HepG2 (cell line): ENCODE measurements around the gene DSN1. TPM values are rescaled to one million over a fixed set of nuclear protein-coding genes. Genes with fewer than 3 reads are reported as not detected.
A peak's percentile ranks its signal among the peaks of the same experiment; 100 is the strongest.

ENCODE experiments used
- ATAC-seq: fragments of 200-7000 bp; cut with Tn5 transposase; 3 replicates; pipeline ENCODE4 v1.9.1; 2020; ENCODE audit warnings: mild to moderate bottlenecking, moderate library complexity
- BruUV-seq: library from RNA; stranded (reverse); fragments of 400-500 nt; replicated peaks from 2 replicates; lab custom pipeline; 2021; lab: Mats Ljungman, UMichigan
- CTCF ChIA-PET: fragments of 300-600 bp; formaldehyde crosslinking; extraction: SDS; loops from one replicate; lab custom pipeline; 2021; ENCODE audit warnings: low total read pairs, inconsistent platforms, low intra/inter-chr PET ratio; lab: Yijun Ruan, JAX
- POLR2A ChIA-PET: fragments of 350-600 bp; sonication (Branson Sonifier 250); formaldehyde crosslinking; loops from one replicate; lab custom pipeline; 2020; ENCODE audit warnings: antibody characterized with exemption, inconsistent platforms; lab: Yijun Ruan, JAX
- DNase-seq: peaks from one replicate; pipeline ENCODE4 v3.0.0-alpha.2; 2015; ENCODE audit warnings: low spot score
- FAIRE-seq: peaks from 3 replicates; lab custom pipeline; 2011; peaks lifted over from hg19 to GRCh38; lab: Jason Lieb, UNC
- H2AFZ ChIP-seq: one replicate; pipeline ENCODE4 v1.6.1; 2011; ENCODE audit warnings: low read length, inconsistent platforms
- H3K27ac ChIP-seq: fragments of 300-600 bp; 3 replicates; pipeline ENCODE4 v1.8.0; 2011; ENCODE audit warnings: mixed run types, mild to moderate bottlenecking, mixed read lengths, low read length, inconsistent platforms; ENCODE audit not compliant: insufficient read depth; ENCODE audit errors: extremely low read length
- H3K27me3 ChIP-seq, 2 experiments: fragments of 200-600 bp in 1 of 2; 2 replicates in 1 of 2; 3 replicates in 1 of 2; pipeline versions ENCODE4 v1.6.0 to v1.8.0; 2011; ENCODE audit warnings: low read length in 2 of 2, mild to moderate bottlenecking in 2 of 2, moderate library complexity in 2 of 2, inconsistent platforms in 1 of 2; ENCODE audit not compliant: insufficient read depth in 2 of 2, control insufficient read depth in 1 of 2
- H3K36me3 ChIP-seq, 2 experiments: fragments of 200-600 bp in 1 of 2; replicated peaks in 1 of 2; 2 replicates in 1 of 2; 3 replicates in 1 of 2; pipeline versions ENCODE4 v1.5.1 to v1.8.0; 2011; ENCODE audit warnings: low read length in 2 of 2, inconsistent platforms in 1 of 2; ENCODE audit not compliant: insufficient read depth in 2 of 2, control insufficient read depth in 1 of 2
- H3K4me1 ChIP-seq: 2 replicates; pipeline ENCODE4 v1.5.1; 2012; ENCODE audit warnings: low read length, inconsistent platforms; ENCODE audit not compliant: insufficient read depth
- H3K4me2 ChIP-seq: 2 replicates; pipeline ENCODE4 v1.6.0; 2011; ENCODE audit warnings: low read depth, low read length, inconsistent platforms
- H3K4me3 ChIP-seq, 3 experiments: fragments of 200-600 bp in 1 of 3; sonication (generic), shearing (Covaris generic) in 1 of 3; replicated peaks in 1 of 3; 2 replicates each; pipeline ENCODE4 v1.5.1; 2011 to 2016; ENCODE audit warnings: low read length in 3 of 3, inconsistent platforms in 2 of 3, low read depth in 2 of 3, mild to moderate bottlenecking in 2 of 3, control low read depth in 1 of 3, mixed read lengths in 1 of 3; ENCODE audit not compliant: insufficient read depth in 1 of 3
- H3K79me2 ChIP-seq: one replicate; pipeline ENCODE4 v1.6.1; 2011; ENCODE audit warnings: low read length, inconsistent platforms; ENCODE audit not compliant: insufficient read depth
- H3K9ac ChIP-seq: 2 replicates; pipeline ENCODE4 v1.6.0; 2011; ENCODE audit warnings: mild to moderate bottlenecking, low read depth, low read length, inconsistent platforms; ENCODE audit not compliant: insufficient read depth
- H3K9me3 ChIP-seq: 2 replicates; pipeline ENCODE4 v1.5.1; 2012; ENCODE audit warnings: mild to moderate bottlenecking, low read length
- H4K20me1 ChIP-seq: 2 replicates; pipeline ENCODE4 v1.6.0; 2011; ENCODE audit warnings: inconsistent platforms, mild to moderate bottlenecking, low read length, moderate library complexity; ENCODE audit not compliant: insufficient read depth
- DMAP1 ChIP-seq: IDR thresholded peaks from 2 replicates; pipeline ENCODE4 v1.6.1; 2016
- RBM22 ChIP-seq: fragments of 200-400 bp; formaldehyde crosslinking; optimal IDR thresholded peaks from 2 replicates; pipeline ENCODE3; 2017; ENCODE audit warnings: mild to moderate bottlenecking, low read length, moderate library complexity
- RBM39 ChIP-seq: fragments of 200-400 bp; formaldehyde crosslinking; IDR thresholded peaks from one replicate; pipeline ENCODE4 v1.6.1; 2018; ENCODE audit warnings: antibody characterized with exemption, mild to moderate bottlenecking, low read depth, low read length; ENCODE audit not compliant: poor library complexity, severe bottlenecking
- ZNF263 ChIP-seq: sonication (generic); formaldehyde crosslinking; IDR thresholded peaks from 2 replicates; pipeline ENCODE4 v1.4.0; 2020; ENCODE audit warnings: missing genetic modification reagents
- ZNF280B ChIP-seq: sonication (generic); formaldehyde crosslinking; IDR thresholded peaks from 2 replicates; pipeline ENCODE4 v1.5.0; 2020; ENCODE audit warnings: missing genetic modification reagents, mild to moderate bottlenecking, borderline replicate concordance
- ZNF768 ChIP-seq: sonication (generic); formaldehyde crosslinking; IDR thresholded peaks from 2 replicates; pipeline ENCODE4 v1.4.0; 2020; ENCODE audit warnings: missing genetic modification reagents
- WGBS: methylation state at CpG from one replicate; pipeline ENCODE4 v1.1.6; 2017; ENCODE audit warnings: low lambda C conversion rate; 5-methylcytosine and 5-hydroxymethylcytosine counted together
- in situ Hi-C: cut with HindIII; loops from 2 replicates; pipeline ENCODE4 v1.10.0; 2017; ENCODE audit warnings: low pct_unique_long_range_greater_than_20kb; ENCODE audit not compliant: extremely low pct_ligation_motif_present
- intact Hi-C: fragments of 100-400 bp; cut with micrococcal nuclease; formaldehyde crosslinking; loops from one replicate; pipeline ENCODE4 v1.10.0; 2022; ENCODE audit not compliant: unreplicated experiment
- polyA plus RNA-seq, 8 experiments: library from polyadenylated mRNA; depleted of rRNA in 3 of 8; stranded (reverse) in 7 of 8; unstranded in 1 of 8; fragments of >200 nt; fragmentation: Illumina TruSeq in 4 of 8; extraction: Trizol in 4 of 8; gene quantifications; 2 replicates each; pipeline versions ENCODE4 v1.2.1 to v1.2.3, GENCODE V29; 2011 to 2016; ENCODE audit warnings: low read depth in 4 of 8, missing spikeins in 1 of 8, mixed read lengths in 1 of 8; ENCODE audit not compliant: insufficient read depth in 1 of 8
- total RNA-seq, 5 experiments: library from RNA; depleted of rRNA; stranded (reverse); fragments of >200 nt; fragmentation: Illumina TruSeq; extraction: Trizol; gene quantifications; 2 replicates each; pipeline ENCODE4 v1.2.3, GENCODE V29; 2016; ENCODE audit warnings: low read depth in 1 of 5

The DSN1 gene
- total and polyA plus RNA-seq, 2 of the 13 experiments (the other 11 are each of a cell fraction or from before 2014, with no cell fraction given): 18.7 to 53.7 TPM

- BruUV-seq: no TSS peak
- no peaks in the 10 kb centered on the region for H3K79me2 ChIP-seq
- H3K9me3 ChIP-seq: no peaks in the 10 kb centered on the region
- CTCF ChIA-PET: no interaction called here
- ATAC-seq: no peak; the same call in 2 of the 3 replicates
- no peaks in the 10 kb centered on the region for H4K20me1 ChIP-seq
- intact Hi-C loops (no loop called here), in situ Hi-C loops (no loop called here)
- H3K27me3 ChIP-seq: no peaks in the 10 kb centered on the region
- no peak overlapping the region for H3K9ac ChIP-seq
- POLR2A ChIA-PET: interaction anchor here (1.0 kb wide), 1 partner anchor 19 kb away, joined by 3 read pairs; the partner anchor contains the start of gene DSN1
- 97% methylated on average over 28 of the region's 36 CpGs for WGBS
- no peak overlapping the region for H3K4me3 ChIP-seq
- H3K27ac ChIP-seq: no peak overlapping the region
- no peak for FAIRE-seq
- H2AFZ ChIP-seq: no peak overlapping the region
- H3K4me2 ChIP-seq: no peak overlapping the region
- peak; percentile 5; the same call in 1 of the 2 replicates for TF ChIP-seq ZNF768 (CRISPR knock-in tag)
- TF ChIP-seq ZNF263 (CRISPR knock-in tag): peak; percentile 96
- peak; percentile 30 for TF ChIP-seq RBM22
- 0 out of 2 replicates have a peak, but pooled peaks have one; percentile 19 for TF ChIP-seq ZNF280B
- peak; percentile 24 for TF ChIP-seq RBM39
- TF ChIP-seq DMAP1 (CRISPR knock-in tag): no peak
- no peak for DNase-seq
- no peaks in the 10 kb centered on the region for H3K4me1 ChIP-seq
- peaks cover 27 to 60% of the 10 kb centered on the region in 2 experiments for H3K36me3 ChIP-seq
These were observed 19.9 kb upstream of the DSN1 start for GRCh38 chr20:36793294-36794115.
